GM12878 (cell line): Measurements from ENCODE around the gene DUOXA2. TPM values are rescaled to one million over a fixed set of nuclear protein-coding genes. Genes with fewer than 3 reads are reported as not detected.

Experiments
- ATAC-seq: fragments of 200-7000 bp; cut with Tn5 transposase; 3 replicates; pipeline ENCODE4 v1.9.1; 2020; ENCODE audit warnings: mild to moderate bottlenecking, moderate library complexity
- BruUV-seq: library from RNA; stranded (reverse); fragments of 400-500 nt; replicated peaks from 2 replicates; lab custom pipeline; 2021; lab: Mats Ljungman, UMichigan
- CTCF ChIA-PET: fragments of 300-600 bp; sonication (Branson Sonifier 250); formaldehyde crosslinking; extraction: SDS; loops from one replicate; lab custom pipeline; 2021; ENCODE audit warnings: inconsistent platforms; lab: Yijun Ruan, JAX
- POLR2A ChIA-PET: fragments of 350-600 bp; formaldehyde crosslinking; extraction: SDS; loops from one replicate; lab custom pipeline; 2021; ENCODE audit warnings: inconsistent platforms; lab: Charles Lee
- RAD21 ChIA-PET: fragments of 300-600 bp; sonication (Branson Sonifier 250); formaldehyde crosslinking; loops from one replicate; lab custom pipeline; 2023; ENCODE audit warnings: antibody characterized with exemption; ENCODE audit not compliant: unreplicated experiment; lab: Charles Lee
- SMC1A ChIA-PET: fragments of 300-600 bp; sonication (Branson Sonifier 250); formaldehyde crosslinking; loops from one replicate; lab custom pipeline; 2023; ENCODE audit not compliant: unreplicated experiment, uncharacterized antibody; lab: Charles Lee
- DNase-seq: peaks from one replicate; pipeline ENCODE4 v3.0.0-alpha.2; 2011; ENCODE audit warnings: low read depth, low spot score
- FAIRE-seq: peaks from 3 replicates; lab custom pipeline; 2011; peaks lifted over from hg19 to GRCh38; lab: Jason Lieb, UNC
- H2AFZ ChIP-seq: 2 replicates; pipeline ENCODE4 v1.6.0; 2011; ENCODE audit warnings: low read depth, low read length, control low read depth; ENCODE audit not compliant: control insufficient read depth
- H3K27ac ChIP-seq: 2 replicates; pipeline ENCODE4 v1.5.1; 2011; ENCODE audit warnings: control low read depth; ENCODE audit not compliant: control insufficient read depth, insufficient read depth
- H3K27me3 ChIP-seq, 2 experiments: replicated peaks in 1 of 2; 2 replicates each; pipeline versions ENCODE4 v1.6.0 to v1.6.1; 2011; ENCODE audit warnings: low read length in 1 of 2; ENCODE audit not compliant: control insufficient read depth in 2 of 2, insufficient read depth in 2 of 2
- H3K36me3 ChIP-seq, 2 experiments: 2 replicates each; pipeline ENCODE4 v1.5.1; 2011; ENCODE audit warnings: low read length in 1 of 2; ENCODE audit not compliant: control insufficient read depth in 2 of 2, insufficient read depth in 2 of 2
- H3K4me1 ChIP-seq: 2 replicates; pipeline ENCODE4 v1.6.1; 2011; ENCODE audit warnings: mild to moderate bottlenecking, low read length, moderate library complexity, mixed read lengths; ENCODE audit not compliant: control insufficient read depth, insufficient read depth
- H3K4me2 ChIP-seq: 2 replicates; pipeline ENCODE4 v1.6.0; 2011; ENCODE audit warnings: control low read depth; ENCODE audit not compliant: control insufficient read depth, insufficient read depth
- H3K4me3 ChIP-seq: fragments of 200-600 bp; sonication (generic); 2 replicates; pipeline ENCODE4 v1.5.1; 2016
- H3K79me2 ChIP-seq: 2 replicates; pipeline ENCODE4 v1.6.0; 2011; ENCODE audit warnings: low read length; ENCODE audit not compliant: control insufficient read depth, insufficient read depth
- H3K9ac ChIP-seq: 2 replicates; pipeline ENCODE4 v1.8.0; 2011; ENCODE audit warnings: low read length, control low read depth, mixed read lengths; ENCODE audit not compliant: control insufficient read depth, insufficient read depth
- H3K9me3 ChIP-seq: replicated peaks from 3 replicates; pipeline ENCODE4 v1.5.1; 2011; ENCODE audit warnings: mild to moderate bottlenecking, low read length; ENCODE audit not compliant: control insufficient read depth, insufficient read depth
- H4K20me1 ChIP-seq: 2 replicates; pipeline ENCODE4 v1.6.0; 2011; ENCODE audit not compliant: control insufficient read depth, insufficient read depth
- CEBPZ ChIP-seq: fragments of 150-350 bp; IDR thresholded peaks from 2 replicates; pipeline ENCODE4 v1.6.1; 2016; ENCODE audit warnings: low read depth, low read length
- E2F4 ChIP-seq: IDR thresholded peaks from 2 replicates; pipeline ENCODE4 v1.6.1; 2012; ENCODE audit warnings: low read depth, low read length, improper control_type of control experiment
- EED ChIP-seq: sonication (generic); IDR thresholded peaks from 2 replicates; pipeline ENCODE4 v1.6.1; 2016; ENCODE audit warnings: antibody characterized with exemption, low read depth
- HDAC2 ChIP-seq: fragments of 200-600 bp; sonication (generic); IDR thresholded peaks from 2 replicates; pipeline ENCODE4 v1.6.1; 2017
- JUNB ChIP-seq: IDR thresholded peaks from 2 replicates; pipeline ENCODE4 v1.6.1; 2016; ENCODE audit warnings: antibody characterized with exemption, mild to moderate bottlenecking
- JUND ChIP-seq: IDR thresholded peaks from 2 replicates; pipeline ENCODE4 v1.6.1; 2012; ENCODE audit warnings: low read depth, mild to moderate bottlenecking, low read length, improper control_type of control experiment, moderate library complexity
- MEF2A ChIP-seq: IDR thresholded peaks from 2 replicates; pipeline ENCODE4 v1.6.1; 2011; ENCODE audit warnings: low read depth, mild to moderate bottlenecking, low read length, moderate library complexity; ENCODE audit not compliant: insufficient read depth
- NFIC ChIP-seq: IDR thresholded peaks from 2 replicates; pipeline ENCODE4 v1.6.1; 2012; ENCODE audit warnings: low read depth, mild to moderate bottlenecking, inconsistent platforms, low read length, moderate library complexity
- PML ChIP-seq: IDR thresholded peaks from 2 replicates; pipeline ENCODE4 v1.6.1; 2012; ENCODE audit warnings: low read length, inconsistent platforms
- POLR2A ChIP-seq: IDR thresholded peaks from 2 replicates; pipeline ENCODE4 v1.6.1; 2011; ENCODE audit warnings: low read depth, mild to moderate bottlenecking, low read length
- RELB ChIP-seq: fragments of 450-650 bp; IDR thresholded peaks from 2 replicates; pipeline ENCODE4 v1.6.1; 2017; ENCODE audit warnings: low read depth, mild to moderate bottlenecking, moderate library complexity
- SMARCA5 ChIP-seq: fragments of 450-650 bp; IDR thresholded peaks from 2 replicates; pipeline ENCODE4 v1.6.1; 2017; ENCODE audit warnings: mild to moderate bottlenecking
- TBL1XR1 ChIP-seq: IDR thresholded peaks from 2 replicates; pipeline ENCODE4 v1.6.1; 2012; ENCODE audit warnings: low read depth, low read length, improper control_type of control experiment
- ZBTB4 ChIP-seq: fragments of 450-650 bp; formaldehyde crosslinking; IDR thresholded peaks from 2 replicates; pipeline ENCODE4 v1.4.0; 2022; ENCODE audit warnings: mild to moderate bottlenecking, moderate library complexity
- ZNF274 ChIP-seq: IDR thresholded peaks from one replicate; pipeline ENCODE4 v1.8.0; 2011; ENCODE audit not compliant: insufficient read length, insufficient read depth
- WGBS: methylation state at CpG from one replicate; pipeline ENCODE4 v1.1.6; 2016; ENCODE audit warnings: low lambda C conversion rate; ENCODE audit not compliant: insufficient replicate concordance, insufficient coverage; ENCODE audit errors: missing lambda C conversion rate; 5-methylcytosine and 5-hydroxymethylcytosine counted together
- in situ Hi-C: fragments of 300-500 bp; cut with MboI; formaldehyde crosslinking; loops from 9 replicates; pipeline ENCODE4 v1.14.3; 2018; ENCODE audit warnings: mixed read lengths
- intact Hi-C: fragments of 100-400 bp; cut with micrococcal nuclease; formaldehyde crosslinking; loops from one replicate; pipeline ENCODE4 v1.14.2; 2022; ENCODE audit not compliant: unreplicated experiment
- polyA plus RNA-seq, 11 experiments: library from polyadenylated mRNA; depleted of rRNA in 4 of 11; unstranded in 6 of 11; stranded (reverse) in 5 of 11; fragments of >200 nt; fragmentation: Nextera tagmentation in 4 of 11; fragmentation: Illumina TruSeq in 1 of 11; extraction: Ambion mirVana in 4 of 11; extraction: Trizol in 1 of 11; gene quantifications; 1 replicate in 1 of 11; 2 replicates in 10 of 11; pipeline versions ENCODE4 v1.2.1 to v1.2.3, GENCODE V29; 2011 to 2016; ENCODE audit warnings: inconsistent platforms in 2 of 11, missing spikeins in 2 of 11, low read depth in 1 of 11
- total RNA-seq, 4 experiments: library from RNA; depleted of rRNA in 3 of 4; stranded (reverse); fragments of >200 nt in 3 of 4; fragmentation: Illumina TruSeq in 1 of 4; extraction: Trizol in 1 of 4; gene quantifications; 2 replicates each; pipeline versions ENCODE4 v1.2.1 to v1.2.3, GENCODE V29; 2013 to 2021

Gene DUOXA2
- total and polyA plus RNA-seq, 10 of the 15 experiments (the other 5 are each of a cell fraction or from before 2014, with no cell fraction given) = not detected

- Histone ChIP-seq H3K4me1 (no peaks in the 10 kb centered on the region), H3K4me2 (no peak overlapping the region), H3K4me3 (no peak overlapping the region), H2AFZ (no peak overlapping the region), H3K79me2 (no peaks in the 10 kb centered on the region), H4K20me1 (no peaks in the 10 kb centered on the region), H3K9me3 (no peaks in the 10 kb centered on the region), H3K36me3 (no peaks in the 10 kb centered on the region), H3K27me3 (peaks cover 5 to 13% of the 10 kb centered on the region in 2 experiments; a peak in 3 of 4 replicates), H3K9ac (no peak overlapping the region), H3K27ac (no peak overlapping the region)
- in situ Hi-C loops (no loop called here), intact Hi-C loops (no loop called here)
- ChIA-PET POLR2A (no interaction called here), CTCF (interaction anchor here (1.2 to 4.6 kb wide), 3 partner anchors 10 to 70 kb away, joined by 3 to 23 read pairs (median 5); no protein-coding TSS in a partner anchor), RAD21 (interaction anchor here (1.8 kb wide), 1 partner anchor 7 kb away, joined by 5 read pairs; no protein-coding TSS in a partner anchor), SMC1A (interaction anchor here (1.2 kb wide), 1 partner anchor 10 kb away, joined by 3 read pairs; no protein-coding TSS in a partner anchor)
- ATAC-seq = no peak
- DNase-seq = no peak
- FAIRE-seq = no peak
- 57% methylated on average over 7 of the region's 7 CpGs for WGBS
- no TSS peak for BruUV-seq
- no peak for TF ChIP-seq POLR2A
- TF ChIP-seq PML = no peak
- TF ChIP-seq JUND = no peak
- TF ChIP-seq JUNB = no peak
- no peak for TF ChIP-seq TBL1XR1
- TF ChIP-seq MEF2A = no peak
- no peak for TF ChIP-seq ZNF274
- TF ChIP-seq CEBPZ = no peak
- no peak for TF ChIP-seq HDAC2
- TF ChIP-seq EED = no peak
- TF ChIP-seq SMARCA5 = no peak
- TF ChIP-seq ZBTB4 (CRISPR knock-in tag) = no peak
- no peak for TF ChIP-seq RELB
- TF ChIP-seq NFIC = no peak
- TF ChIP-seq E2F4 = no peak
Observed at GRCh38 chr15:45134046-45134445, 19.9 kb downstream of the DUOXA2 start.
